Measurements from ENCODE around the gene FOXE3. TPM values are rescaled to one million over a fixed set of nuclear protein-coding genes. Genes with fewer than 3 reads are reported as not detected.

The FOXE3 gene
- total and polyA plus RNA-seq, 2 of the 4 experiments (the other 2 are of a cell fraction) = 0.12 TPM; not detected in 1

- no TSS peak for BruUV-seq (replicated peaks)
- dilution Hi-C loops (cut with HindIII; ENCODE audit: low sequenced_read_pairs, unreplicated experiment) (no loop called here), in situ Hi-C loops (cut with MboI; ENCODE audit: low sequenced_read_pairs) (loop anchor here (5.0 kb wide), 2 partner anchors 33 to 238 kb away; no protein-coding TSS in a partner anchor), intact Hi-C loops (cut with micrococcal nuclease) (no loop called here)
- no peak overlapping the region for H4K8ac ChIP-seq (ENCODE audit: low read depth in 2 of 2, low read length in 2 of 2)
- no peak overlapping the region for H2AFZ ChIP-seq (replicated peaks; ENCODE audit: low read length, poor library complexity)
- TF ChIP-seq CTCF (conservative IDR thresholded peaks at IDR 0.05; ENCODE audit: low read depth, low read length) (no peak), RFX5 (IDR thresholded peaks at IDR 0.05; ENCODE audit: low read depth, low read length) (no peak), POLR2A (IDR thresholded peaks at IDR 0.05; ENCODE audit: low read depth, low read length) (no peak), USF2 (IDR thresholded peaks at IDR 0.05; ENCODE audit: low read depth, low read length) (no peak), MXI1 (IDR thresholded peaks at IDR 0.05; ENCODE audit: borderline replicate concordance, low read depth, low read length) (no peak), BHLHE40 (IDR thresholded peaks at IDR 0.05; ENCODE audit: low read depth, low read length) (no peak), CEBPB (IDR thresholded peaks at IDR 0.05; ENCODE audit: low read depth, low read length) (no peak), SMC3 (IDR thresholded peaks at IDR 0.05; ENCODE audit: low read depth, low read length) (no peak), MAFK (IDR thresholded peaks at IDR 0.05; ENCODE audit: low read depth, low read length) (no peak)
- DNase-seq (no peak), ATAC-seq (ENCODE audit: low read depth) (no peak)
- H3K27me3 ChIP-seq (ENCODE audit: control insufficient read depth, insufficient read depth, low read length) = peaks cover 36% of the 10 kb centered on the region
- H3K36me3 ChIP-seq (ENCODE audit: control insufficient read depth, insufficient read depth, low read length) = no peaks in the 10 kb centered on the region
- WGBS, 2 experiments (ENCODE audit: extremely low coverage in 2 of 2, insufficient read length in 1 of 2) = 100% methylated on average over 2 of the region's 4 CpGs; no CpG with 5 or more reads in 1 of the 2 experiments
- POLR2A ChIA-PET (ENCODE audit: unreplicated experiment) = no interaction called here
- H2BK5ac ChIP-seq (ENCODE audit: low read depth, low read length, poor library complexity, severe bottlenecking) = no peak overlapping the region
- H3K9me3 ChIP-seq (ENCODE audit: control insufficient read depth, insufficient read depth, low read length) = no peaks in the 10 kb centered on the region
- no peak overlapping the region for H3K4me2 ChIP-seq (ENCODE audit: low read depth, low read length)
- H3K4me3 ChIP-seq (ENCODE audit: insufficient read depth, low read depth, low read length) = no peak overlapping the region
- H3K18ac ChIP-seq (ENCODE audit: low read depth, low read length) = no peak overlapping the region
- no peak overlapping the region for H3K4ac ChIP-seq (ENCODE audit: low read depth, low read length)
- H3K9me1 ChIP-seq (ENCODE audit: insufficient read depth, low read length) = no peaks in the 10 kb centered on the region
- no peak overlapping the region for H3K14ac ChIP-seq (replicated peaks; ENCODE audit: low read depth, low read length)
- H4K5ac ChIP-seq (ENCODE audit: low read depth, low read length) = no peak overlapping the region
- H2BK20ac ChIP-seq (ENCODE audit: low read depth, low read length) = no peak overlapping the region
- H2AK5ac ChIP-seq (ENCODE audit: low read depth, low read length) = no peak overlapping the region
- no peak overlapping the region for H2BK120ac ChIP-seq (ENCODE audit: low read depth, low read length)
- H3K4me1 ChIP-seq (ENCODE audit: control insufficient read depth, insufficient read depth, low read length) = no peaks in the 10 kb centered on the region
- no peak overlapping the region for H4K91ac ChIP-seq (ENCODE audit: insufficient read depth, low read depth, low read length)
- H3K27ac ChIP-seq (ENCODE audit: insufficient read depth, low read length) = no peak overlapping the region
- CTCF ChIA-PET = interaction anchor here (0.9 kb wide), 1 partner anchor 12 kb away, joined by 3 read pairs; no protein-coding TSS in a partner anchor
- H3K9ac ChIP-seq (ENCODE audit: low read depth, low read length) = no peak overlapping the region
- no peak overlapping the region for H2BK15ac ChIP-seq (ENCODE audit: low read depth, low read length)
- no peaks in the 10 kb centered on the region for H3K79me1 ChIP-seq (ENCODE audit: low read depth in 1 of 2, low read length in 2 of 2)
- H3K56ac ChIP-seq (ENCODE audit: extremely low read depth, insufficient read depth, low read length) = no peak overlapping the region
- H2AK9ac ChIP-seq (replicated peaks; ENCODE audit: low read depth, low read length, poor library complexity) = no peak overlapping the region
- no peak overlapping the region for H3K23ac ChIP-seq (ENCODE audit: low read depth, low read length)
- peaks cover 2% of the 10 kb centered on the region; the same call in 1 of the 2 replicates for H4K20me1 ChIP-seq (ENCODE audit: insufficient read depth, low read length)
Measured at GRCh38 chr1:47420547-47420946, 4.5 kb downstream of the FOXE3 start.
